GM18517 (cell line): ENCODE results near the gene RARG.
A peak's percentile ranks its signal among the peaks of the same experiment; 100 is the strongest.

Source experiments
- ATAC-seq: cut with Tn5 transposase; IDR thresholded peaks from one replicate; pipeline ENCODE4 v1.9.1; 2021; ENCODE audit warnings: mild to moderate bottlenecking, moderate library complexity; ENCODE audit not compliant: unreplicated experiment

RARG gene

GRCh38 chr12:53231921-53232645 lies at the start of gene RARG:
RARG (minus strand) TSS chr12:53232209; CDS start chr12:53227545, 4,664 bp downstream.
- ATAC-seq: no peak

DNA sequence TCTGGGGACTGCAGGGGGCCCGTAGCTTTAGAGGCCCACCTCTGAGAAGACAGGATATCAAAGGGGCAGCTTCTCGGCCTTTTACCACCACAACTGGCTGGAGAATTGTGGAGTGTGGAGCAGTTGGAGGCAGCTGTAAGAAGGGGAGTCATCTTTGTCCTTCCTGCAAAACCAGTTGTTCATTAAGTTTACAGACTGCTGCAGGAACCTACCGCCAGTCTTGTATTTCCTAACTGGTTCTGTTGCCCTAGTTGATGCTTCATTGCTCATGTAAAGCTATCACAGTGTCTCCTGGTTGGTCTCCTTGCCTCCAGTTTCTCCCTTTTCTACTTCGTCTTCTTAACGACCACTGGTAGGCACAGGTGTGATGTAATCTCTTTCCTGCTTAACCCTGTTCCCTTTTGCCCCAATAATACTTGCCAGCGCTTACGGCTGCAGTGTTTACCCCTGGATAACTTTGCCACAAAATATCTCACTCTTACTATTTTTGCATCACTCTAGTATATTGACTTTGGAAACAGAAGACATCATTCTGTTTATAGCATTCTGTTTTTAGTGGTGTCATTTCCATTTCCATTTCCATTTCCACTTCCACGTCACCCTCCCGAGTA lies 48.0 kb upstream of the RARG start:
- no peak for ATAC-seq

- no peak for ATAC-seq
Observed at GRCh38 chr12:53279283-53279869, 47.4 kb upstream of the RARG start.

DNA sequence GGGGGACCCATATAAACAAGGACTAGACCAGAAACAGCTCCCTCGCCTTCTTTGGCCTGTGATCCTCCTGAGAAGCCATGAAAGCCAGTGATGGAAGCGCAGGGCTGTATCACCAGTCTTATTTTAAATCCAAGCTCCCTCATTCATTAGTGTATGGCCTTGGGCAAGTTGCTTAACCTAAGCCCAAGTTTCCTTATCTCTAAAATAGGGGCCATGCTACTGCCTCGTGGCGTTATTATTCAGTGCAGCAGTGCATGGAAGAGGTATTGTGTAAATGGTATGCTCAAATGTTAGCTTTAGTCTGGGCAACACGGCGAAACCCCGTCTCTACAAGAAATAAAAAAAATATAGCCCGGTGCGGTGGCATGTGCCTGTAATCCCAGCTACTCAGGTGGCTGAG lies 46.0 kb upstream of the RARG start:
- no peak for ATAC-seq

DNA sequence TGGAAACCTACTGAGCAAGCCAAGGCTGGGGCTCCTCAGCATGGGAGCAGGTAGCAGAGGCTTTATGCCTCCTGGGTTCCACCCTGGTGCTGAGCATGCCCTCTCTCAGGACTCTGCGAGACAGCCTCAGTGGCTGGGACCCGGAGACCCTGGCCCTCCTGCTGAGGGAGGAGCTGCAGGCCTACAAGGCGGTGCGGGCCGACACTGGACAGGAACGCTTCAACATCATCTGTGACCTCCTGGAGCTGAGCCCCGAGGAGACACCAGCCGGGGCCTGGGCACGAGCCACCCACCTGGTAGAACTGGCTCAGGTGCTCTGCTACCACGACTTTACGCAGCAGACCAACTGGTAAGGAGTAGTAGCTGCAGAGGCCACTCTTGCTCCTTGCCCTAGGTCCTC lies 44.5 kb upstream of the RARG start:
- no peak for ATAC-seq

DNA sequence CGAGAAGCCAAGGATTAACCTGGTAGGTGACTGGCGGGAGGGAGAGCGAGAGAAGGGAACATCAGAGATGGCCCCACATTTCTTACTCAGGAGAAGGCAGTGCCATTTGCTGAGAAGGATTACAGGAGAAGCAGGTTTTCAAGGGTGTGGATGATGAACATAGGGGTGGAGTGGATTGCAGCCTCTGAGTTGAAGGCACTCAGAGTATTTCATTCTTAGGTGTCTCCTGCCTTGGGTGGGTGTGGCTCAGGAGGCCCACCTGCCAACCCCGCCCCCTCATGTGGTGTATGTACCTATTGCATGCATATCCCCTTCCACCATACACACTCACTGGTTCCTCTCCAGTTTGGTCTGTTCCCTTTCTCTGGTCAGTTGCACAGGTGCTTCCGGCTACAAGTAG lies 42.4 kb upstream of the RARG start:
- ATAC-seq: no peak

- no peak for ATAC-seq
Observed at GRCh38 chr12:53268630-53269562, 36.9 kb upstream of the RARG start.

GRCh38 chr12:53267999-53268629 lies 36.1 kb upstream of the RARG start, which contains the start of gene ESPL1:
ESPL1 (plus strand) TSS chr12:53268299; CDS start chr12:53268767, 468 bp downstream.
- peak; percentile 86 for ATAC-seq

DNA sequence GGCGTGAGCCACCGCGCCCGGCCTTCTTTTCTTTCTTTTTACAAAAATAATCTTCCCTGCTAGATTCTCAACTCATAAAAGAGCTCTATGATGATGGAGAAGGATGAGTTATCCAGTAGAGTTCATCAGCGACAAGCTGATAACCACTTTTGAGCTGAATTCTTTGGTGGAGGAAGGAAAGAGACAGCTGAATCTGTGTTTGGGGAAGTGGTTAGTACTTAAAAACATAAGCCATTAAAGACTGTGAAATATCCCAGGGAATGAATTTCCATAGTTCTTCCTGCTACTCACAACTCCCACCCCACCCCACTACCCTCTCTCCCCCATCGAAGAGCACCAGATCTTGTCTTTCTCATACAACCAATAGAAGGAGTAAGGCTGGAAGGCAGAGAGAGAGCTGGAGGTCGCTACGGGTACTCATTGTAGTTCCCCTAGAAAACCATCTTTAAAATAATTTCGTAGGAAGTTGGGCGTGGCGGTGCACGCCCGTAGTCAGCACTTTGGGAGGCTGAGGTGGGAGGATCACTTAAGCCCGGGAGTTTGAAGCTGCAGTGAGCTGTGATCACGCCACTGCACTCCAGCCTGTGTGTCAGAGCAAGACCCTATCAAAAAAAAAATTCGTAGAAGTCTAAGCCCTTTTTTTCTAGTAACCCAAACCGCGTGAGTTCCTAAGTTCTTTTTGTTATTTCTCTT lies 35.4 kb upstream of the RARG start:
- no peak for ATAC-seq

DNA sequence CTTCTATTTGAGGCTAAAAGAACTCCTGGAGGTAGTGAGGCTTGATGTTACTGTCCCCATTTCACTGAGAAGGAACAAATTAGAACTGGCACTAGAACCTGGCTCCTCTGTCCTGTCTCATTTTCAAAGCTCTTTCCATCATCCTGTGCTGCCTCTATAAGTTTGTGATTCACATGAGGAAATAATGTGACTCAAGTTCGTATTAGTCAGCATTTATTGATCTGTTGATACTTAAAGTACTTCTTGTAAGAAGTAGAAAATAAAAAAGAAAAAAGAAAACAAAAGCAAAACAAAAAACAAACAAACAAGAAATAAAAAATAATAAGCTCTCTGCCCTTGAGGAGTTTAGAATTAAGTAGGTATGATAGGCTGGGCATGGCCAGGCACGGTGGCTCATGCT lies 33.8 kb upstream of the RARG start:
- ATAC-seq: no peak

- no peak for ATAC-seq
Observed at GRCh38 chr12:53259891-53260290, 27.9 kb upstream of the RARG start.

DNA sequence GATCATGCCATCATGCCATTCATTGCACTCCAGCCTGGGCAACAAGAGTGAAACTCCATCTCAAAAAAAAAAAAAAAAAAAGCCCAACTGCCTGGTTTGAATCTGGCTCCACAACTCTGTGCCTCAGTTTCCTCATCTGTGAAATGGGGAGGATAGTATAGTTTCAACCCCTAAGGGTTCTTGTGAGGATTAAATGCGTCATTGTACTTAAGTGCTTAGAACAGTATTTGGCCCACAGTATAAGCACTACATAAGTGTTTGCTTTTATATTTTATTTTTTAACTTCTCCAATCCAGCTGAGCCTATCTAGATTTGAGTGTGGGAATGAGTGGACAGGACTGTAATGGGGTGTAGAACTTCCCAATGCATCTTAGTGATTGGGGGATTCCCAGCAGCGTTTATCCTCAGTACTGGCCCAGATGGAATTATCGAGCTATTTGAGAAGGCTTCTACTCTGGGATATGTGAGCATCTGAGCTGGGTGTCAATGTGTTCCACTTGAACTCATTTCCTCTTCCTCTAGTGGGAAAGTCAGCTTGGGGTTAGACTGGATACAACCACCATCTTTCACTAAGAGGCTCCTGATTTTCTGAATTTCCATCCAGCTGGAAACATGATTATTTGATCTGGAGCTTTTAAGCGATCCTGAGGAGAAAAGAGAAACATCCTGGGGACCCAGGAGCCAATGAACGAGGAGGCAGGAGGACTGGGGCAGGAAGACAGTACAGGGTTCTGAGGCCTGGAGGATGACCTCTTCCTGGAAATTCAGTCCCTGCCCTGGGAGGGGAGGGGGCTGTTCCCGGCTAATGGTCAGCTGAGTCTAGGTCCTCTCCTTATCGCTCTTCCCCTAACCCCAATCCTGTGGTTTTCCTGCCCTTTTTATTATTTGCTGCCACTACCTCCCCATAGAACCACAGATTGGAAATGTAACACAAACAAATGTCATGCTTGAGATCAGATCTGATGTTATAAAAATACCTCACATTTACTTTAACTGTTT lies 26.8 kb upstream of the RARG start:
- ATAC-seq: no peak

GRCh38 chr12:53255996-53256395 lies 24.0 kb upstream of the RARG start:
- ATAC-seq: no peak

- ATAC-seq: no peak
Observed at GRCh38 chr12:53254816-53255545, 23.0 kb upstream of the RARG start.

DNA sequence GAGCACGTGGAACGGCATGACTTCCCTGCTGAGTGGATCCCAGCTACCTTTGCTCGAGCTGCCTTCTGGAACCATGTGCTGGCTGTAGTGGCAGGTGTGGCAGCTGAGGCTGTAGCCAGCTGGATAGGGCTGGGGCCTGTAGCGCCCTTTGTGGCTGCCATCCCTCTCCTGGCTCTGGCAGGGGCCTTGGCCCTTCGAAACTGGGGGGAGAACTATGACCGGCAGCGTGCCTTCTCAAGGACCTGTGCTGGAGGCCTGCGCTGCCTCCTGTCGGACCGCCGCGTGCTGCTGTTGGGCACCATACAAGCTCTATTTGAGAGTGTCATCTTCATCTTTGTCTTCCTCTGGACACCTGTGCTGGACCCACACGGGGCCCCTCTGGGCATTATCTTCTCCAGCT lies 21.3 kb upstream of the RARG start:
- ATAC-seq: no peak

GRCh38 chr12:53252349-53252916 lies 20.4 kb upstream of the RARG start:
- ATAC-seq: no peak

- ATAC-seq: peak; percentile 76
Observed at GRCh38 chr12:53251477-53252348, 19.7 kb upstream of the RARG start.
